Activated CD4-positive, alpha-beta memory T cell treated with anti-CD3 and anti-CD28 coated beads, Interleukin-2, amount 10 ng/mL, durations not matched to agents 7 days and 5 days (primary cell): ENCODE data around the gene DSC1. TPM values are rescaled to one million over a fixed set of nuclear protein-coding genes. Genes with fewer than 3 reads are reported as not detected.
"Not testable (repeated sequence)": the region's sequence is repeated elsewhere in the genome, so short reads cannot be mapped to it uniquely, and the experiment has no call there.

Experiments
- CTCF ChIA-PET: fragments of 350-600 bp; sonication (Branson Sonifier 250); formaldehyde crosslinking; loops from one replicate; lab custom pipeline; 2021; ENCODE audit warnings: antibody characterized with exemption, inconsistent platforms; lab: Charles Lee
- POLR2A ChIA-PET: fragments of 350-600 bp; sonication (Branson Sonifier 250); formaldehyde crosslinking; loops from one replicate; lab custom pipeline; 2021; ENCODE audit warnings: antibody characterized with exemption; lab: Charles Lee
- DNase-seq: peaks from one replicate; pipeline ENCODE4 v3.0.0-alpha.2; 2020
- H3K27ac Mint-ChIP-seq: one replicate; pipeline ENCODE4 v1.8.0; 2021; ENCODE audit warnings: mild to moderate bottlenecking, mixed read lengths
- H3K27me3 Mint-ChIP-seq: one replicate; pipeline ENCODE4 v1.8.0; 2021; ENCODE audit warnings: mixed read lengths
- H3K36me3 Mint-ChIP-seq: one replicate; pipeline ENCODE4 v1.8.0; 2021; ENCODE audit warnings: low read depth, mixed read lengths
- H3K4me1 Mint-ChIP-seq: one replicate; pipeline ENCODE4 v1.8.0; 2021; ENCODE audit warnings: mixed read lengths
- H3K4me3 Mint-ChIP-seq: one replicate; pipeline ENCODE4 v1.8.0; 2021; ENCODE audit warnings: mild to moderate bottlenecking, mixed read lengths
- H3K9me3 Mint-ChIP-seq: one replicate; pipeline ENCODE4 v1.8.0; 2021; ENCODE audit warnings: mixed read lengths
- total RNA-seq, 2 experiments: library from RNA; stranded (reverse); gene quantifications; one replicate each; pipeline ENCODE4 v1.2.3, GENCODE V29; 2021

The DSC1 gene
- total RNA-seq, 2 experiments from 2014 or later, result not detected

GRCh38 chr18:31156821-31157763 is 5.6 kb downstream of the DSC1 start:
- POLR2A ChIA-PET, result no interaction called here
- Mint-ChIP-seq H3K4me3 (no peak overlapping the region), H3K36me3 (no peaks in the 10 kb centered on the region), H3K4me1 (no peaks in the 10 kb centered on the region), H3K27me3 (no peaks in the 10 kb centered on the region), H3K9me3 (peaks cover 3% of the 10 kb centered on the region), H3K27ac (no peak overlapping the region)
- no peak for DNase-seq
- CTCF ChIA-PET, result no interaction called here

- no peaks in the 10 kb centered on the region for H3K4me1 Mint-ChIP-seq
- H3K27ac Mint-ChIP-seq, result no peak overlapping the region
- H3K36me3 Mint-ChIP-seq, result no peaks in the 10 kb centered on the region
- CTCF ChIA-PET, result no interaction called here
- no peak overlapping the region for H3K4me3 Mint-ChIP-seq
- peaks cover 3% of the 10 kb centered on the region for H3K9me3 Mint-ChIP-seq
- POLR2A ChIA-PET, result no interaction called here
- no peaks in the 10 kb centered on the region for H3K27me3 Mint-ChIP-seq
- DNase-seq, result no peak
Observed at GRCh38 chr18:31155498-31155897, 7.2 kb downstream of the DSC1 start.

DNA sequence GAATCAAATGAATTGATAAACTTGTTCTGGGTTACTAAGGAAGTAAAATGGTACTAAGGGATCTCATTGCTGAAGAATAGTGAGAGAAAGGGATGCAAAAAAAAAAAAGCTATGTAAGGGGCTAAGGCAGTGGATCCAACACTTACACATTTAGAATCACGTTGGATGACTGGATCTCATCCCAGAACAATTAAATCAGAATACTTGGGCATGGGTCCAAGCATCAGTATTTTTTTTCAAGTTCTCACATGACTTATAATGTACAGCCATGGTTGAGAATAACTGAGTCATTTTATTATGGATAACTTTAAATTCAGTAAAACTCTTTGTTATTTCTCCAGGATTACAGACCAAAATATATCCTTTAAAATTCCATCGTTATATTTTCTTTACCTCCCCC is 8.5 kb downstream of the DSC1 start:
- H3K4me1 Mint-ChIP-seq, result no peaks in the 10 kb centered on the region
- CTCF ChIA-PET, result no interaction called here
- POLR2A ChIA-PET, result no interaction called here
- H3K4me3 Mint-ChIP-seq, result no peak overlapping the region
- no peak for DNase-seq
- peaks cover 3% of the 10 kb centered on the region for H3K9me3 Mint-ChIP-seq
- H3K27ac Mint-ChIP-seq, result no peak overlapping the region
- H3K36me3 Mint-ChIP-seq, result no peaks in the 10 kb centered on the region
- H3K27me3 Mint-ChIP-seq, result no peaks in the 10 kb centered on the region

GRCh38 chr18:31149351-31149750 is 13.3 kb downstream of the DSC1 start:
- H3K27ac Mint-ChIP-seq, result no peak overlapping the region
- ChIA-PET CTCF (no interaction called here), POLR2A (no interaction called here)
- no peaks in the 10 kb centered on the region for H3K4me1 Mint-ChIP-seq
- DNase-seq, result no peak
- H3K9me3 Mint-ChIP-seq, result peaks cover 10% of the 10 kb centered on the region
- no peaks in the 10 kb centered on the region for H3K36me3 Mint-ChIP-seq
- no peaks in the 10 kb centered on the region for H3K27me3 Mint-ChIP-seq
- no peak overlapping the region for H3K4me3 Mint-ChIP-seq

DNA sequence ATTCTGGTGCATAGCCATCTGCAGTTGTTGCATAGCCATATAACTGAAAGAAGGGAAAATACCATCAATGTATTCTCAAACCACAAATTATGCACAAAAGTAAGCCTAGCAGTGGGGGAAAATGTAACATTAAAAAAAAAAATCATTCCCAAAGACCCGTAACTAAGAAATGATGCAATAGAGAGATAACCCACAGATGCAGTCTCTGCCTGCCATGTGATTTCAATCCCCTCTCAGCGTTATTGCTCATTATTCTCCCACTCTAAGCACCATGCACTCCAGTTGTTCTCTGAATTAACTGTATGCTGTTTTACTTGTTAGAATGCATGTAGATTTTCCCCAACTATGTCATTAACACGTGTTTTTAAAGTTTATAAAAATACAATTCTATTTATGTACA is 14.1 kb downstream of the DSC1 start:
- Mint-ChIP-seq H3K4me3 (no peak overlapping the region), H3K9me3 (peaks cover 11% of the 10 kb centered on the region), H3K27ac (no peak overlapping the region), H3K4me1 (no peaks in the 10 kb centered on the region), H3K36me3 (no peaks in the 10 kb centered on the region), H3K27me3 (no peaks in the 10 kb centered on the region)
- ChIA-PET POLR2A (no interaction called here), CTCF (no interaction called here)
- DNase-seq, result no peak

DNA sequence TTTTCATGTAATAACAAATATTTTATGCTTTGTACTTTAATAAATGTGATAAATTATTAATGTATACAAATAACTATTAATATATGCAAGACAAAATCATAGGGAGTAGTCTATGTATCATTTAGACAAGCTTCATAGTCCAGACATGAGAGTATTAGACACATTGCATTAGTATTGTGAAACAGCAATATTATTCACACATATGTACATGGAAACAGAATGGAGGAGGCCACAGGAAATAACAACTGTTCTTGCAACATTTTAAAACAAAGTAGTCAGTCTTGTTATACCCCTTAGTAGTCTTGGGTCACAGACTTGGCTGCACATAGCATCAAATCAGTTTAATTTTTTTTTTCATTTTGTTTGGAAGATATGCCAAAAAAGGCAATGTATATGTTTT is 15.8 kb downstream of the DSC1 start:
- Mint-ChIP-seq H3K36me3 (no peaks in the 10 kb centered on the region), H3K27ac (no peak overlapping the region), H3K4me1 (no peaks in the 10 kb centered on the region), H3K4me3 (no peak overlapping the region), H3K27me3 (no peaks in the 10 kb centered on the region), H3K9me3 (peaks cover 11% of the 10 kb centered on the region)
- CTCF ChIA-PET, result no interaction called here
- DNase-seq, result no peak
- POLR2A ChIA-PET, result no interaction called here

- Mint-ChIP-seq H3K27ac (no peak overlapping the region), H3K36me3 (no peaks in the 10 kb centered on the region), H3K4me3 (no peak overlapping the region), H3K27me3 (no peaks in the 10 kb centered on the region), H3K4me1 (no peaks in the 10 kb centered on the region), H3K9me3 (peaks cover 11% of the 10 kb centered on the region)
- POLR2A ChIA-PET, result no interaction called here
- CTCF ChIA-PET, result no interaction called here
- no peak for DNase-seq
Observed at GRCh38 chr18:31143025-31143424, 19.6 kb downstream of the DSC1 start.

DNA sequence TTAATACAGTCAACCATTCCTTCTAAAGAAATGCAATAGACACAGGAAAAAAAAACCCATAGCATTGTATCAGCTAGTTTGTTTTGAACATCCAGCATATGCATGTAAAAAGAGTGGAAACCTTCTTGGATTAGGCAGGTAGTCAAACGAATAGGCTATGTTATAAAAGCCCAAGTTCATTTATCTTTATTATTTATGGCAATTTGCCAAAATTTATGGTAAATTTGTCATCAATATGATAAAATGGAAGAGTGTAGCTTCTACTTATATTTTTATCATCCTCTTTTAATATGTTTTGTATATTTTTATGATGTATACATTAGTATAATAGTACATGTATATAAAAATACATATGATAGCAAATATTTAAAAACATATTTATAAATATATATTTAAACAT is 23.9 kb downstream of the DSC1 start:
- POLR2A ChIA-PET, result no interaction called here
- no peaks in the 10 kb centered on the region for H3K27me3 Mint-ChIP-seq

GRCh38 chr18:31134988-31135529 is 27.6 kb downstream of the DSC1 start:
- ChIA-PET POLR2A (no interaction called here), CTCF (no interaction called here)
- H3K4me1 Mint-ChIP-seq, result no peaks in the 10 kb centered on the region
- no peak overlapping the region for H3K4me3 Mint-ChIP-seq
- H3K36me3 Mint-ChIP-seq, result no peaks in the 10 kb centered on the region
- no peaks in the 10 kb centered on the region for H3K9me3 Mint-ChIP-seq
- no peak overlapping the region for H3K27ac Mint-ChIP-seq
- no peak for DNase-seq
- H3K27me3 Mint-ChIP-seq, result no peaks in the 10 kb centered on the region

More for the DNA sequence above, 23.9 kb downstream of the DSC1 start:
- H3K27ac Mint-ChIP-seq, result no peak overlapping the region
- DNase-seq, result no peak
- H3K4me3 Mint-ChIP-seq, result no peak overlapping the region
- H3K36me3 Mint-ChIP-seq, result no peaks in the 10 kb centered on the region
- no peaks in the 10 kb centered on the region for H3K9me3 Mint-ChIP-seq
- CTCF ChIA-PET, result no interaction called here
- H3K4me1 Mint-ChIP-seq, result no peaks in the 10 kb centered on the region

GRCh38 chr18:31129398-31130115 is 33.1 kb downstream of the DSC1 start:
- Mint-ChIP-seq H3K9me3 (no peaks in the 10 kb centered on the region), H3K27ac (no peak overlapping the region), H3K4me1 (no peaks in the 10 kb centered on the region), H3K4me3 (no peak overlapping the region), H3K27me3 (no peaks in the 10 kb centered on the region), H3K36me3 (no peaks in the 10 kb centered on the region)
- ChIA-PET POLR2A (no interaction called here), CTCF (no interaction called here)
- no peak for DNase-seq

GRCh38 chr18:31125878-31126277 is 36.8 kb downstream of the DSC1 start:
- H3K4me3 Mint-ChIP-seq, result no peak overlapping the region
- H3K4me1 Mint-ChIP-seq, result no peaks in the 10 kb centered on the region
- H3K27me3 Mint-ChIP-seq, result no peaks in the 10 kb centered on the region
- H3K27ac Mint-ChIP-seq, result no peak overlapping the region
- no peak for DNase-seq
- peaks cover 3% of the 10 kb centered on the region for H3K9me3 Mint-ChIP-seq
- ChIA-PET POLR2A (no interaction called here), CTCF (no interaction called here)
- H3K36me3 Mint-ChIP-seq, result no peaks in the 10 kb centered on the region

DNA sequence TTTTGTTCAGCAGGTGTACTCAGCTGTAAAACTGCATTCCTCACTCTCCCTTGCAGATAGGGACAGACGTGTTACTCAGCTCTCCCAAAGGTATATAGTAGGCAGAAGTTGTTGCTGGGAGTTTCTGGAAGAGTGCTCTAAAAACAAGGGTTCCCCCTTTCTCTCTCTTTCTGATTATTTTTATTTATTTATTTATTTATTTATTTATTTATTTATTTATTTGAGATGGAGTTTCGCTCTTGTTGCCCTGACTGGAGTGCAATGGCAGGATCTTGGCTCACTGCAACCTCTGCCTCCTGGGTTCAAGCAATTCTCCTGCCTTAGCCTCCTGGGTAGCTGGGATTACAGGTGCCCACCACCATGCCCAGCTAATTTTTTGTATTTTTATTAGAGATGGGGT is 39.5 kb downstream of the DSC1 start:
- CTCF ChIA-PET, result not testable (repeated sequence)

GRCh38 chr18:31120594-31120993 is 42.1 kb downstream of the DSC1 start:
- Mint-ChIP-seq H3K27ac (no peak overlapping the region), H3K36me3 (no peaks in the 10 kb centered on the region), H3K4me3 (no peak overlapping the region), H3K27me3 (no peaks in the 10 kb centered on the region), H3K9me3 (peaks cover 8% of the 10 kb centered on the region), H3K4me1 (no peaks in the 10 kb centered on the region)
- no peak for DNase-seq
- CTCF ChIA-PET, result interaction anchor here (0.7 kb wide), 1 partner anchor 448 kb away, joined by 4 read pairs; no protein-coding TSS in a partner anchor
- POLR2A ChIA-PET, result no interaction called here

More for the DNA sequence above, 39.5 kb downstream of the DSC1 start:
- H3K27me3 Mint-ChIP-seq, H3K4me1 Mint-ChIP-seq, H3K27ac Mint-ChIP-seq, H3K4me3 Mint-ChIP-seq, H3K36me3 Mint-ChIP-seq, DNase-seq, H3K9me3 Mint-ChIP-seq, POLR2A ChIA-PET: not testable (repeated sequence)
